GM12874 (cell line): ENCODE data around the gene FAM98A.

Source experiments
- TF ChIP-seq, protein P1 (sequence below): IDR thresholded peaks from 2 replicates; pipeline ENCODE4 v1.5.1; 2011; ENCODE audit warnings: low read depth, mild to moderate bottlenecking, control low read depth, low read length, moderate library complexity; ENCODE audit not compliant: insufficient read depth

Gene FAM98A

DNA sequence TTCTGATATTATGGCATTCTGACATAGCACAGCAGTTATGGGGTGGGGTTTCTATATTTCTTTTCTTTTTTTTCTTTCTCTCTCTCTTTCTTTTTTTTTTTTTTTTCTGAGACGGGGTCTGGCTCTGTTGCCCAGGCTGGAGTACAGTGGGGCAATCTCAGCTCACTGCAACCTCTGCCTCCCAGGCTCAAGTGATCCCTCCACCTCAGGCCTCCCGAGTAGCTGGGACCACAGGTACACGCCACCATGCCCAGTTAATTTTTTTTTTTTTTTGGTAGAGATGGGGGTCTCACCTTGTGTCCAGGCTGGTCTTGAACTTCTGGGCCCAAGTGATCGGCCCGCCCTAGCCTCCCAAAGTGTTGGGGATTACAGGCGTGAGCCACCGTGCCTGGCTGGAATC lies 7.5 kb upstream of the FAM98A start:
- TF ChIP-seq, protein P1, sequence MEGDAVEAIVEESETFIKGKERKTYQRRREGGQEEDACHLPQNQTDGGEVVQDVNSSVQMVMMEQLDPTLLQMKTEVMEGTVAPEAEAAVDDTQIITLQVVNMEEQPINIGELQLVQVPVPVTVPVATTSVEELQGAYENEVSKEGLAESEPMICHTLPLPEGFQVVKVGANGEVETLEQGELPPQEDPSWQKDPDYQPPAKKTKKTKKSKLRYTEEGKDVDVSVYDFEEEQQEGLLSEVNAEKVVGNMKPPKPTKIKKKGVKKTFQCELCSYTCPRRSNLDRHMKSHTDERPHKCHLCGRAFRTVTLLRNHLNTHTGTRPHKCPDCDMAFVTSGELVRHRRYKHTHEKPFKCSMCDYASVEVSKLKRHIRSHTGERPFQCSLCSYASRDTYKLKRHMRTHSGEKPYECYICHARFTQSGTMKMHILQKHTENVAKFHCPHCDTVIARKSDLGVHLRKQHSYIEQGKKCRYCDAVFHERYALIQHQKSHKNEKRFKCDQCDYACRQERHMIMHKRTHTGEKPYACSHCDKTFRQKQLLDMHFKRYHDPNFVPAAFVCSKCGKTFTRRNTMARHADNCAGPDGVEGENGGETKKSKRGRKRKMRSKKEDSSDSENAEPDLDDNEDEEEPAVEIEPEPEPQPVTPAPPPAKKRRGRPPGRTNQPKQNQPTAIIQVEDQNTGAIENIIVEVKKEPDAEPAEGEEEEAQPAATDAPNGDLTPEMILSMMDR, result no peak

DNA sequence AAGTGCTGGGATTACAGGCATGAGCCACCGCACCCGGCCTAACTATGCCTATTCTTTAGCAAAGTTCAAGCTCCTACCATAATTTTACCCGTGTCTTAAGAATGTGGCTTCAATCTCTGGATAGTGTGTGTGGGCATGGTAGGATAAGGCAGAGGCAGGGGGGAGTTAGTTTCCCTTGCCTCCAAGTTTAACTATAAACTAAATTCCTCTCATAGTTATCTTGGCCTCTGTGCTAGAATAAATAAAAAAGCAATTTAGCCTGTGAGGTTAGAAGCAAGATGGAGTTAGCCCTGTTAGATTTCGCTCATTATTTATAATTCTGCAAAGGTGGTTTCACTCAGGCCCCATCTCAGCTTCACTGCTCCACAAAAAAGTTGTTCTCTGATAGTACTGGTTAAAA lies 7.0 kb upstream of the FAM98A start:
- TF ChIP-seq, protein P1, result no peak

- TF ChIP-seq, protein P1, result no peak
Observed at GRCh38 chr2:33605056-33605455, 6.0 kb upstream of the FAM98A start.

DNA sequence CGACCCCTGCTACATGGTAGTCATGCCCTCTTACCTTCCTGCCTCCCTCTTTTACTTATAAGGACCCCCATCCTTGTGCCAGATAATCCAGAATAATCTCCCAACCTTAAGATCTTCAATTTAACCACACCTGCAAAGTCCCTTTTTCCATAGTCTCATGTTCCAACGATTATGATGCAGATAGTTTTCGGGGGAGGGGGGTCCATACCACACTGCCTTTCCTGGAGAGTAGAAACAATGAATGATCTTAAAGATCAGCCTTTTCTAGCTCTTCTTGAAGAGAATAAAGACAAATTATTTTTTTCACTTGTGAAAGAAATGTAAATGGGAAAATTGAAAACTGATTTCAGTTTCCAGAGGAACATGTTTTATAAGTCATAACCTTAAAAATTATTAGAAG lies 4.3 kb upstream of the FAM98A start:
- TF ChIP-seq, protein P1, result no peak

DNA sequence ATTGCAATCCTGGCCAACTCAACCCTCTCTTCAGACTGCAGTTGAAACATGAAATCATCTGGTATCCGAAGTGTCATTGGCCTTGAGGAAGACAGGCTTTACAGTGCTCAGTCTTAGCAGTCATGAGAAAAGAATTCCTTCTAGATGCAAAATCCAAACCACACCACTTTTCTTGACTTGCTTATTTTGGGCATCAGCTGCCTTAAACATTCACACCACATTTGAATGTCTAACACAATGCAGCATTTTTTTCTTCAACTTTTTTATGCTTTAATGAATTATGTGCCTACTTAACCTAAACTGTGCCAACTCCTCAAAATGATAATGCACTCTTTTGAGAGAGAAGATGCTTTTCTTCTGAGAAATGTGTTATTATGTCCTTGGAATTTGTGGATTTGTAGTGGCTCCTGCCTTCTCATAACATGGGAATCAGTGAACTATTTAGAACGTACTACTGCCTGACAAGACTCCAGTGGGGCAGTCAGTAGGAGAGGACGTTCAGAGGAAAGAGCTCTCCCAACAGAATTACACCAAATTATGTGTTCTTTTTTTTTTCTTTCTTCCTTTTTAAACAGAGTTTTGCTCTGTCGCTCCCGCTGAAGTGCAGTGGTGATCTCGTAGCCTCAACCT lies 3.2 kb upstream of the FAM98A start:
- TF ChIP-seq, protein P1, result no peak

GRCh38 chr2:33599943-33600192 lies 769 bp upstream of the FAM98A start:
- TF ChIP-seq, protein P1, result no peak

DNA sequence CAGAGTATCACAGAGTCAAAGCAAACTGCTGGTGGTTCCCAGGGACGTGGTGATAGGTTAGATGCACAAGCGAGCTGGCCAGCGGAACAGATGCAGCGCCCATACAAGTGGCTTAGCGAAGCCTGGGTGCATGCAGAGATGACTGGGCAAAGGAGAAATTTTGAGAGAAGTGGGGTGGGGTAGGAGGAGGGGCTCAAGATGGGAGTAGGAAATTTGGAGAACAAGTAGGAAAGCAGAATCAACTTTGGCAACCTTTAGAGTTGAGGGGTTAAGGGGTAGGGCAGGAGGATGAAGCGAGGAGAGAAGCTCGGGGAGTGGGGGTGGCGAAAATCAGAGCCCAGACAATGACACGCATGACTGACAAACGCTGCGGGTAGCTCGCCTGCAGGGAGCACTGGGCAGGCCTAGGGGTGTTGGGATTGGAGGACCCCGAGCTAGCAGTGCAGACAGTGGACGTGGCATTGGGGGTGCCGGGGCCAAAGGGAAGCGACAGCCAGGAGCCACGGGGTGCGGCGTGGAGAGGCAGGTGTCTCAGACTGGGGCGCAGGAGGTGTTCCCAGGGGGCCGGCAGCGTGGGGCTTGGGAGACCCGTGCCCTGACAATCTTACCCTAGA lies 431 bp downstream of the FAM98A start:
- TF ChIP-seq, protein P1, result no peak
